HL-60 (cell line): ENCODE results near the gene TSPAN1.

Experiments
- CTCF ChIP-seq: IDR thresholded peaks from one replicate; pipeline ENCODE4 v1.5.1; 2011; ENCODE audit warnings: low read length, control low read depth, inconsistent platforms; ENCODE audit not compliant: insufficient read depth
- POLR2AphosphoS5 ChIP-seq: IDR thresholded peaks from 2 replicates; pipeline ENCODE4 v1.6.1; 2012; ENCODE audit warnings: low read depth
- REST ChIP-seq: IDR thresholded peaks from 2 replicates; pipeline ENCODE4 v1.6.1; 2012; ENCODE audit warnings: low read depth; ENCODE audit not compliant: insufficient replicate concordance

- no peak for TF ChIP-seq CTCF
- TF ChIP-seq POLR2AphosphoS5 = no peak
- no peak for TF ChIP-seq REST
These were observed 41.7 kb upstream of the TSPAN1 start for GRCh38 chr1:46133181-46133658.
